H9 (cell line): Measurements from ENCODE around the gene ZCCHC8. TPM values are rescaled to one million over a fixed set of nuclear protein-coding genes. Genes with fewer than 3 reads are reported as not detected.
"Not testable (repeated sequence)": the region's sequence is repeated elsewhere in the genome, so short reads cannot be mapped to it uniquely, and the experiment has no call there.

ENCODE experiments used
- DNase-seq: peaks from one replicate; pipeline ENCODE4 v3.0.0-alpha.2; 2017
- H2AFZ ChIP-seq: one replicate; pipeline ENCODE4 v1.6.1; 2013; ENCODE audit warnings: mild to moderate bottlenecking, low read length, control low read depth, moderate library complexity
- H2AK5ac ChIP-seq: 2 replicates; pipeline ENCODE4 v1.6.1; 2013; ENCODE audit warnings: low read length, control low read depth, mixed read lengths; ENCODE audit not compliant: insufficient read length
- H2BK120ac ChIP-seq: one replicate; pipeline ENCODE4 v1.6.1; 2013; ENCODE audit warnings: low read depth, mild to moderate bottlenecking, low read length, control low read depth, inconsistent platforms; ENCODE audit not compliant: poor library complexity, severe bottlenecking
- H2BK12ac ChIP-seq: 2 replicates; pipeline ENCODE4 v1.6.1; 2013; ENCODE audit warnings: low read length, control low read depth, mixed read lengths, low read depth; ENCODE audit not compliant: insufficient read length
- H2BK15ac ChIP-seq: 2 replicates; pipeline ENCODE4 v1.6.1; 2013; ENCODE audit warnings: low read depth, low read length, control low read depth
- H2BK20ac ChIP-seq: one replicate; pipeline ENCODE4 v1.6.1; 2013; ENCODE audit warnings: low read depth, mild to moderate bottlenecking, low read length, control low read depth, inconsistent platforms; ENCODE audit not compliant: poor library complexity, severe bottlenecking
- H2BK5ac ChIP-seq: 2 replicates; pipeline ENCODE4 v1.6.1; 2013; ENCODE audit warnings: low read length, control low read depth, mixed read lengths; ENCODE audit not compliant: insufficient read length
- H3K14ac ChIP-seq: 2 replicates; pipeline ENCODE4 v1.6.1; 2013; ENCODE audit warnings: low read length, control low read depth; ENCODE audit not compliant: insufficient read depth
- H3K18ac ChIP-seq: 2 replicates; pipeline ENCODE4 v1.6.1; 2013; ENCODE audit warnings: low read depth, mild to moderate bottlenecking, mixed read lengths, low read length, control low read depth; ENCODE audit not compliant: insufficient read length
- H3K23ac ChIP-seq: 2 replicates; pipeline ENCODE4 v1.6.1; 2013; ENCODE audit warnings: low read length, control low read depth, mixed read lengths, low read depth; ENCODE audit not compliant: insufficient read length
- H3K23me2 ChIP-seq: 2 replicates; pipeline ENCODE4 v1.6.1; 2013; ENCODE audit warnings: low read depth, mild to moderate bottlenecking, mixed read lengths, low read length, control low read depth; ENCODE audit not compliant: insufficient read length, poor library complexity, severe bottlenecking
- H3K27ac ChIP-seq: 2 replicates; pipeline ENCODE4 v1.5.1; 2013; ENCODE audit warnings: low read length, control low read depth, mixed read lengths, low read depth; ENCODE audit not compliant: insufficient read length
- H3K27me3 ChIP-seq: 2 replicates; pipeline ENCODE4 v1.6.1; 2013; ENCODE audit warnings: low read length, control low read depth, inconsistent platforms; ENCODE audit not compliant: insufficient read depth
- H3K4ac ChIP-seq: 2 replicates; pipeline ENCODE4 v1.6.1; 2013; ENCODE audit warnings: low read depth, mild to moderate bottlenecking, control low read depth, inconsistent platforms, low read length, moderate library complexity
- H3K4me1 ChIP-seq: 2 replicates; pipeline ENCODE4 v1.6.1; 2013; ENCODE audit warnings: low read length, control low read depth, inconsistent platforms; ENCODE audit not compliant: insufficient read depth
- H3K4me2 ChIP-seq: 2 replicates; pipeline ENCODE4 v1.6.1; 2013; ENCODE audit warnings: low read length, control low read depth, mixed read lengths; ENCODE audit not compliant: insufficient read length, insufficient read depth
- H3K56ac ChIP-seq: 2 replicates; pipeline ENCODE4 v1.6.1; 2013; ENCODE audit warnings: low read depth, mild to moderate bottlenecking, mixed read lengths, low read length, control low read depth; ENCODE audit not compliant: insufficient read length
- H3K79me1 ChIP-seq: 2 replicates; pipeline ENCODE4 v1.6.1; 2013; ENCODE audit warnings: low read depth, mild to moderate bottlenecking, moderate library complexity, low read length, control low read depth, inconsistent platforms; ENCODE audit not compliant: insufficient read depth, poor library complexity, severe bottlenecking
- H3K79me2 ChIP-seq: 2 replicates; pipeline ENCODE4 v1.6.1; 2013; ENCODE audit warnings: low read length, control low read depth, inconsistent platforms; ENCODE audit not compliant: insufficient read depth
- H3K9ac ChIP-seq: 2 replicates; pipeline ENCODE4 v1.6.1; 2013; ENCODE audit warnings: low read length, control low read depth, mixed read lengths; ENCODE audit not compliant: insufficient read length; ENCODE audit errors: extremely low read depth
- H3K9me3 ChIP-seq: one replicate; pipeline ENCODE4 v1.6.1; 2013; ENCODE audit warnings: low read depth, low read length, inconsistent platforms; ENCODE audit not compliant: control insufficient read depth
- H3T11ph ChIP-seq: one replicate; pipeline ENCODE4 v1.6.1; 2013; ENCODE audit warnings: mild to moderate bottlenecking, low read length, control low read depth, inconsistent platforms
- H4K20me1 ChIP-seq: one replicate; pipeline ENCODE4 v1.6.1; 2013; ENCODE audit not compliant: control insufficient read depth, insufficient read length, insufficient read depth
- H4K5ac ChIP-seq: 2 replicates; pipeline ENCODE4 v1.6.1; 2013; ENCODE audit warnings: low read depth, mild to moderate bottlenecking, mixed read lengths, low read length, control low read depth; ENCODE audit not compliant: insufficient read length
- H4K8ac ChIP-seq: replicated peaks from 2 replicates; pipeline ENCODE4 v1.6.1; 2013; ENCODE audit warnings: low read length, control low read depth, mixed read lengths, low read depth; ENCODE audit not compliant: insufficient read length
- H4K91ac ChIP-seq: 2 replicates; pipeline ENCODE4 v1.6.1; 2013; ENCODE audit warnings: low read depth, mild to moderate bottlenecking, moderate library complexity, mixed read lengths, low read length, control low read depth; ENCODE audit not compliant: insufficient read length
- H3K27ac Mint-ChIP-seq, 3 experiments: 2 replicates in 2 of 3; 3 replicates in 1 of 3; pipeline ENCODE4 v1.8.0; 2020 to 2021; ENCODE audit warnings: mixed read lengths in 3 of 3, mild to moderate bottlenecking in 1 of 3, moderate library complexity in 1 of 3
- H3K27me3 Mint-ChIP-seq: 2 replicates; pipeline ENCODE4 v1.8.0; 2021; ENCODE audit warnings: low read depth, mild to moderate bottlenecking, moderate library complexity, mixed read lengths
- H3K36me3 Mint-ChIP-seq, 3 experiments: 2 replicates in 2 of 3; 3 replicates in 1 of 3; pipeline ENCODE4 v1.8.0; 2020 to 2021; ENCODE audit warnings: low read depth in 3 of 3, mixed read lengths in 3 of 3; ENCODE audit not compliant: insufficient read depth in 1 of 3
- H3K4me1 Mint-ChIP-seq, 2 experiments: 2 replicates each; pipeline ENCODE4 v1.8.0; 2020; ENCODE audit warnings: mixed read lengths in 2 of 2
- H3K4me3 Mint-ChIP-seq, 2 experiments: 2 replicates in 1 of 2; 3 replicates in 1 of 2; pipeline ENCODE4 v1.8.0; 2020 to 2021; ENCODE audit warnings: mild to moderate bottlenecking in 2 of 2, mixed read lengths in 2 of 2, moderate library complexity in 1 of 2
- H3K9me3 Mint-ChIP-seq, 2 experiments: 2 replicates in 1 of 2; 3 replicates in 1 of 2; pipeline ENCODE4 v1.8.0; 2020; ENCODE audit warnings: mild to moderate bottlenecking in 2 of 2, mixed read lengths in 2 of 2, moderate library complexity in 1 of 2
- WGBS: extraction: QIAGEN DNeasy Blood & Tissue Kit; methylation state at CpG from one replicate; pipeline ENCODE4 v1.1.7; 2013; ENCODE audit warnings: missing lambda C conversion rate, low lambda C conversion rate, mixed read lengths; ENCODE audit not compliant: insufficient read length; ENCODE audit errors: extremely low coverage; 5-methylcytosine and 5-hydroxymethylcytosine counted together
- total RNA-seq: library from RNA; stranded (reverse); gene quantifications from 2 replicates; pipeline ENCODE4 v1.2.1, GENCODE V29; 2021

ZCCHC8 gene
- total RNA-seq, 1 experiment from 2014 or later: 37.3 TPM

- WGBS: no CpG with 5 or more reads among the region's 6 CpGs
Measured at GRCh38 chr12:122469856-122470255, 30.9 kb downstream of the ZCCHC8 start.

More at GRCh38 chr12:122469856-122470255, 30.9 kb downstream of the ZCCHC8 start:
- not testable (repeated sequence) for H2BK20ac ChIP-seq, H3K23me2 ChIP-seq, H2BK5ac ChIP-seq, H3K4me2 ChIP-seq, H3K4ac ChIP-seq, H2BK120ac ChIP-seq, H3K9ac ChIP-seq, H4K8ac ChIP-seq, H2BK12ac ChIP-seq, H3K9me3 ChIP-seq, H3K4me3 Mint-ChIP-seq, H3K56ac ChIP-seq, H3K4me1 ChIP-seq, H3K4me1 Mint-ChIP-seq, H3T11ph ChIP-seq, H3K18ac ChIP-seq, H3K27ac ChIP-seq, H3K23ac ChIP-seq, H3K27me3 Mint-ChIP-seq, H2BK15ac ChIP-seq, H3K14ac ChIP-seq, H3K9me3 Mint-ChIP-seq, H4K91ac ChIP-seq, H4K20me1 ChIP-seq, H4K5ac ChIP-seq, DNase-seq, H3K79me2 ChIP-seq, H2AFZ ChIP-seq, H2AK5ac ChIP-seq, H3K27me3 ChIP-seq, H3K79me1 ChIP-seq
- peaks cover 7 to 24% (median 18%) of the 10 kb centered on the region in 3 experiments; a peak in 6 of 7 replicates for H3K36me3 Mint-ChIP-seq
- H3K27ac Mint-ChIP-seq: peak overlapping the region in 1 of 3 experiments; percentile 55; a peak in 1 of 7 replicates
